Measurements from ENCODE around the gene PYCR2. TPM values are rescaled to one million over a fixed set of nuclear protein-coding genes. Genes with fewer than 3 reads are reported as not detected.
"Not testable (repeated sequence)": the region's sequence is repeated elsewhere in the genome, so short reads cannot be mapped to it uniquely, and the experiment has no call there.

PYCR2 gene
- total RNA-seq: 10 to 100 TPM; 31.9 to 50.3 (median 42.5) TPM

DNA sequence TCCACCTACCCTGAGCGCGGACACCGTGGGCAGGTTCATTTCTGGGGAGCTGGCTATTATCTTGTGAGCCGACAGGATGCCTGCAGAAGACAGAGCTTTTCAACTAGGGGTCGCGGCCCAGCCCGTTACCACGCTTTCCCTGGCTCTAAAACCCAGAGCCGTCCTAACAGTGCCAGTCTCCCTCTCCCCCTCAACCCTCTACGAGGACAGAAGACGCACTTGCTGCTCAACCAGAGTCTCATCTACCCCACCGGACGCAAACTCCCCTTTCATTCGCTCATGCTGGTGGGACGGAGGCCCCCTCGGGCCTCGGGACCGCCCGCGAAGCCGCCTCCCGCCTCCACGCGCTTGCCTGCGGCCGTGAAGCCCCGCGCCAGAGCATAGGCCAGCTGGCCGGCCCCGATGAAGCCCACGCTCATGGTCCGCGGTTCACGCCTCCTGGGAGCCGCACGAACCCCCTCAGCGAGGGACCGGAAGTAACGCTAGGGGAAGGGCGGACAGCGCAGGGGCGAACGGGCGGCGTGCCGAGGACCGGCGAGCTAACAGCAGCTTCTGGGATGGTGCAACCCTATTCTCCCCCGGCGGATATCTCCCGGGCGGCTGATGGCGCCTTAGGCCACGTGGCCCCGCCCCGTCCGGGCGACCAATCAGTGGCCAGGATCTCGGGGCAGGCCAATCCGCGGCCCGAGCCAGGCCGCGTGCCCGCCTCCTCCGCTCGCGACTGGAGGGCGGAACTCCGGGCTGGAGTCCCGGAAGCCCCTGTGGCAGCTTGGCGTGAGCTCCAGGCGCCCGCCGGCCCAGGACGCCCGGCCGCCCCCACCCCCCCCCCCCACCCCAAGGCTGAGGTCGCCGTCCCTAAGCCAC is at the start of gene PYCR2:
TSS of gene PYCR2 (minus strand) at position 559 of the 864 bp plus-strand sequence. CDS start at position 419, 140 bp downstream.
- intact Hi-C loops (cut with DNase I; ENCODE audit: low total_unique reads): loop anchor here (1.0 to 2.0 kb wide), 3 partner anchors 43 to 111 kb away; partner anchors contain the start of gene SDE2
- DNase-seq (peak; percentile 91 to 97), ATAC-seq (peak; percentile 96 to 97)
- in situ Hi-C loops (cut with MboI; ENCODE audit: low sequenced_read_pairs in 4 of 4): no loop called here
- peaks cover 0 to 24% of the 10 kb centered on the region in 2 donors for H3K36me3 ChIP-seq
- no peak for TF ChIP-seq CTCF (IDR thresholded peaks at IDR 0.05 in 4 of 5, conservative IDR thresholded peaks at IDR 0.05 in 1 of 5)
- peak; percentile 75 to 87 for TF ChIP-seq POLR2A (IDR thresholded peaks at IDR 0.05)
- H3K27ac ChIP-seq: peak within 1 kb of the TSS; percentile 95 to 100 (median 98)
- peak within 1 kb of the TSS; percentile 93 to 100 (median 98) for H3K4me3 ChIP-seq
- H3K27me3 ChIP-seq: no peaks in the 10 kb centered on the region
- peaks cover 15 to 16% of the 10 kb centered on the region in 2 donors for H3K4me1 ChIP-seq
- no peaks in the 10 kb centered on the region for H3K9me3 ChIP-seq

DNA sequence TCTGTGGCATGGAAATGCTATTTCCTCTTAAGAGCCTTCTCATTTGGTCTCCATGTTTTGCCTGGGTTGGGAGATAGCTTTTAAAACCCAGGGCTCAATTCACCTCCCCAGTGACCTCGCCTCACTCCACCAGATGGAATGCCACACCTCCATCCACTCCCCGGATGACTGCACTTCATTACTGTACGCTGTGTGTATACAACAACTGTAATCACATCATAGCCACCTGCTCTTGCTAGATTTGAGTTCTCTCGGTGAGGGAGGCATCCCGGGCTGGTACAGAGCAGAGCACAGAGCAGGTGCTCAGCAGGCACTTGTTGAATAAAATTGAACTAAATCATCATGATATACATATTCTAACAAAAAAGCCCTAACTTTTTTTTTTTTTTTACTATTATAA is 49.1 kb upstream of the PYCR2 start:
- no peak overlapping the region for H3K4me3 ChIP-seq
- in situ Hi-C loops (cut with MboI; ENCODE audit: low sequenced_read_pairs in 4 of 4): loop anchor here in 2 of 4 donors (10.0 kb wide), 3 partner anchors 108 to 488 kb away; partner anchors contain the start of gene SRP9 (in 1 of the 2)
- no peaks in the 10 kb centered on the region for H3K9me3 ChIP-seq
- ATAC-seq: no peak
- TF ChIP-seq POLR2A (IDR thresholded peaks at IDR 0.05) (no peak), CTCF (IDR thresholded peaks at IDR 0.05 in 4 of 5, conservative IDR thresholded peaks at IDR 0.05 in 1 of 5) (no peak)
- H3K27me3 ChIP-seq: no peaks in the 10 kb centered on the region
- H3K27ac ChIP-seq: no peak overlapping the region
- no peaks in the 10 kb centered on the region for H3K36me3 ChIP-seq
- H3K4me1 ChIP-seq: no peaks in the 10 kb centered on the region
- DNase-seq: no peak
- intact Hi-C loops (cut with DNase I; ENCODE audit: low total_unique reads): loop anchor here (10.0 kb wide), 2 partner anchors 88 to 658 kb away; partner anchors contain the start of genes LEFTY1 and TMEM63A

DNA sequence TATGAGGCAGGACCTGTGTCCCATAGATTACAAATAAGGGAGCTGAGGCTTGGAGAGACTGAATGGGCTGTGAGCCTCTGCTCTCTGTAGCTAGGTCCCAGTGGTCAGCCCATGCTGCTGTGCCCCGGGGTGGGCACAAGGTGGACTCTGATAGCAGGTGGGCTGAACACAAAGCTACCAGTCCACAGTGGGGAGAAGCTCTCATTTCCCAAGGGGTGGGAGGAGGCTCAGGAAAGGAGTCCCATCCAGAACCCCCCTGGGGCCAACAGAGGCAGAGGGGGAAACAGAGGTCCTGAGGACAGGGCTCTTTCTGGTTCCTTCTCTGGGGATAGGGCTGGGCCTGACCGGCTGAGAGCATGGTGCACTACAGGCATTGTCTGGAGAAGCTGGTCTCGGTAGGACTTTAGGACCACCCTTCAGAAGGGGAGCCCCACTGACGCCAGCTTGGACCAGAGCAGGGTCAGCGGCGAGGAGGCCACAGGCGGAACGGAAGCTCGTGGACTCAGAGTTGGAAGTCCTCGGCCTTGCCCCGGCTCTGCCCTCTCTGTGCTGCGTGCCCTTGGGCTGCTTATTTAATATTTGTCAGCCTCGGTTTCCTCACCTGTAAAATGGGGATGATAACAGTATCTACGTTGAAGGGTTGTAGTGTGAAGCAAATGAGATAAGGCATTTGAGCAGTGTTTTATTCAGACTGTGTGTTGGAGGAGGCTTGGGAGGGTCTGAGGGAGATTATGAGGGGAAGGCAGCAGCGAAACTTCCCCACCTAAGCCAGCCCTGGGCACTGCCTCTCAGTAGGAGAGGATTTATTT is 48.5 kb upstream of the PYCR2 start:
- Histone ChIP-seq H3K9me3 (no peaks in the 10 kb centered on the region), H3K27ac (no peak overlapping the region), H3K4me3 (no peak overlapping the region), H3K27me3 (no peaks in the 10 kb centered on the region), H3K4me1 (no peaks in the 10 kb centered on the region), H3K36me3 (no peaks in the 10 kb centered on the region)
- TF ChIP-seq CTCF (IDR thresholded peaks at IDR 0.05 in 4 of 5, conservative IDR thresholded peaks at IDR 0.05 in 1 of 5): no peak
- TF ChIP-seq POLR2A (IDR thresholded peaks at IDR 0.05): no peak
- DNase-seq (no peak), ATAC-seq (no peak)
- intact Hi-C loops (cut with DNase I; ENCODE audit: low total_unique reads) (loop anchor here (10.0 kb wide), 2 partner anchors 88 to 658 kb away; partner anchors contain the start of genes LEFTY1 and TMEM63A), in situ Hi-C loops (cut with MboI; ENCODE audit: low sequenced_read_pairs in 4 of 4) (loop anchor here in 2 of 4 donors (10.0 kb wide), 3 partner anchors 108 to 488 kb away; partner anchors contain the start of gene SRP9 (in 1 of the 2))

GRCh38 chr1:225970592-225971157 is 46.6 kb upstream of the PYCR2 start:
- H3K36me3 ChIP-seq, H3K4me3 ChIP-seq, H3K4me1 ChIP-seq, ATAC-seq, DNase-seq, H3K9me3 ChIP-seq, H3K27ac ChIP-seq, H3K27me3 ChIP-seq: not testable (repeated sequence)
- in situ Hi-C loops (cut with MboI; ENCODE audit: low sequenced_read_pairs in 4 of 4): loop anchor here in 2 of 4 donors (10.0 kb wide), 3 partner anchors 106 to 486 kb away; partner anchors contain the start of gene SRP9 (in 1 of the 2)
- intact Hi-C loops (cut with DNase I; ENCODE audit: low total_unique reads): loop anchor here (10.0 kb wide), 2 partner anchors 86 to 656 kb away; partner anchors contain the start of genes LEFTY1 and TMEM63A

DNA sequence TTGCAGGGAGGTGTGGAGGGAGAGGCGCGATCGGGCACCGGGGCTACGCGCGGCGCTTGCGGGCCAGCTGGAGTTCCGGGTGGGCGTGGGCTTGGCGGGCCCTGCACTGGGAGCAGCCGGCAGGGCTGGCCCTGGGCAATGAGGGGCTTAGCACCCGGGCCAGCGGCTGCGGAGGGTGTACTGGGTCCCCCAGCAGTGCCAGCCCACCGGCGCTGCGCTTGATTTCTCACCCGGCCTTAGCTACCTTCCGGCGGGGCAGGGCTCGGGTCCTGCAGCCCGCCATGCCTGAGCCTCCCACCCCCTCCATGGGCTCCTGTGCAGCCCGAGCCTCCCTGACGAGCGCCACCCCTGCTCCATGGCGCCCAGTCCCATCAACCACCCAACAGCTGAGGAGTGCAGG is 45.7 kb upstream of the PYCR2 start:
- not testable (repeated sequence) for H3K36me3 ChIP-seq

More for the DNA sequence above, 45.7 kb upstream of the PYCR2 start:
- not testable (repeated sequence) for ATAC-seq, H3K4me3 ChIP-seq, H3K4me1 ChIP-seq, H3K27me3 ChIP-seq, H3K9me3 ChIP-seq, DNase-seq, H3K27ac ChIP-seq
- in situ Hi-C loops (cut with MboI; ENCODE audit: low sequenced_read_pairs in 4 of 4) (loop anchor here in 2 of 4 donors (10.0 kb wide), 3 partner anchors 105 to 485 kb away; partner anchors contain the start of gene SRP9 (in 1 of the 2)), intact Hi-C loops (cut with DNase I; ENCODE audit: low total_unique reads) (loop anchor here (10.0 kb wide), 2 partner anchors 85 to 655 kb away; partner anchors contain the start of genes LEFTY1 and TMEM63A)
